OCI-LY1 (cell line): Measurements from ENCODE around the gene SLCO2A1.

Experiments used
- H2AFZ ChIP-seq: fragments of 200-600 bp; sonication (generic), shearing (Covaris generic); 2 replicates; pipeline ENCODE4 v1.6.0; 2014; ENCODE audit warnings: antibody characterized with exemption, mild to moderate bottlenecking, low read length
- H3F3A ChIP-seq: fragments of 200-600 bp; sonication (generic), shearing (Covaris generic); 2 replicates; pipeline ENCODE4 v1.6.0; 2014; ENCODE audit warnings: mild to moderate bottlenecking, antibody characterized with exemption, low read length, moderate library complexity; ENCODE audit not compliant: insufficient read depth
- H3K27ac ChIP-seq: fragments of 200-600 bp; sonication (generic); 2 replicates; pipeline ENCODE4 v1.5.1; 2014; ENCODE audit warnings: low read length, mixed run types, mild to moderate bottlenecking, low read depth; ENCODE audit not compliant: poor library complexity, severe bottlenecking
- H3K27me3 ChIP-seq: fragments of 200-600 bp; sonication (generic); 2 replicates; pipeline ENCODE4 v1.6.0; 2014; ENCODE audit warnings: antibody characterized with exemption, mild to moderate bottlenecking, low read length, moderate library complexity; ENCODE audit not compliant: insufficient read depth
- H3K36me3 ChIP-seq: fragments of 200-600 bp; sonication (generic); 2 replicates; pipeline ENCODE4 v1.6.1; 2014; ENCODE audit warnings: mild to moderate bottlenecking, antibody characterized with exemption, low read length, moderate library complexity, mixed read lengths; ENCODE audit not compliant: insufficient read depth
- H3K4me1 ChIP-seq: fragments of 200-600 bp; sonication (generic); 2 replicates; pipeline ENCODE4 v1.5.1; 2014; ENCODE audit warnings: mild to moderate bottlenecking, low read length, moderate library complexity; ENCODE audit not compliant: insufficient read depth, severe bottlenecking
- H3K4me2 ChIP-seq: fragments of 200-600 bp; sonication (generic), shearing (Covaris generic); 2 replicates; pipeline ENCODE4 v1.6.1; 2014; ENCODE audit warnings: low read length
- H3K4me3 ChIP-seq: fragments of 200-600 bp; sonication (generic); 2 replicates; pipeline ENCODE4 v1.5.1; 2014; ENCODE audit warnings: low read length, low read depth, mild to moderate bottlenecking, mixed read lengths; ENCODE audit not compliant: poor library complexity, severe bottlenecking
- H3K79me2 ChIP-seq: fragments of 200-600 bp; shearing (Covaris generic); 2 replicates; pipeline ENCODE4 v1.6.1; 2016; ENCODE audit warnings: mixed run types, low read length, mixed read lengths; ENCODE audit not compliant: insufficient read depth
- H3K9ac ChIP-seq: fragments of 200-600 bp; sonication (generic), shearing (Covaris generic); 2 replicates; pipeline ENCODE4 v1.6.1; 2014; ENCODE audit warnings: mild to moderate bottlenecking, low read length, mixed read lengths
- H3K9me2 ChIP-seq: fragments of 200-600 bp; sonication (generic), shearing (Covaris generic); 2 replicates; pipeline ENCODE4 v1.6.1; 2014; ENCODE audit warnings: low read depth, mild to moderate bottlenecking, low read length, mixed read lengths
- H3K9me3 ChIP-seq: fragments of 200-600 bp; shearing (Covaris generic); 2 replicates; pipeline ENCODE4 v1.6.1; 2014; ENCODE audit warnings: low read length, mixed read lengths
- H4K20me1 ChIP-seq: fragments of 200-600 bp; sonication (generic), shearing (Covaris generic); 2 replicates; pipeline ENCODE4 v1.6.0; 2016; ENCODE audit warnings: mild to moderate bottlenecking, low read length; ENCODE audit not compliant: insufficient read depth
- CTCF ChIP-seq: fragments of 200-600 bp; sonication (generic), shearing (Covaris generic); IDR thresholded peaks from 2 replicates; pipeline ENCODE4 v1.5.1; 2017; ENCODE audit warnings: mild to moderate bottlenecking, antibody characterized with exemption, low read length, moderate library complexity, mixed read lengths
- EZH2 ChIP-seq: fragments of 200-600 bp; sonication (generic), shearing (Covaris generic); IDR thresholded peaks from 2 replicates; pipeline ENCODE4 v1.8.0; 2017; ENCODE audit warnings: borderline replicate concordance, mixed run types, mild to moderate bottlenecking, antibody characterized with exemption, low read length, moderate library complexity, mixed read lengths

The SLCO2A1 gene

GRCh38 chr3:133901083-133901482 is 128.6 kb downstream of the SLCO2A1 start:
- no peak overlapping the region for H3K4me3 ChIP-seq
- H4K20me1 ChIP-seq = no peaks in the 10 kb centered on the region
- H3K9me2 ChIP-seq = no peaks in the 10 kb centered on the region
- H3K36me3 ChIP-seq = no peaks in the 10 kb centered on the region
- no peak overlapping the region for H3K9ac ChIP-seq
- no peaks in the 10 kb centered on the region for H3K27me3 ChIP-seq
- H3K27ac ChIP-seq = no peak overlapping the region
- no peaks in the 10 kb centered on the region for H3K4me1 ChIP-seq
- TF ChIP-seq EZH2 (no peak), CTCF (peak; percentile 12; the same call in 1 of the 2 replicates)
- H3K4me2 ChIP-seq = no peak overlapping the region
- no peaks in the 10 kb centered on the region for H3F3A ChIP-seq
- peaks cover 6% of the 10 kb centered on the region; the same call in 1 of the 2 replicates for H3K9me3 ChIP-seq
- H3K79me2 ChIP-seq = no peaks in the 10 kb centered on the region
- no peak overlapping the region for H2AFZ ChIP-seq

GRCh38 chr3:133899311-133899710 is 130.4 kb downstream of the SLCO2A1 start:
- H3K4me2 ChIP-seq = no peak overlapping the region
- H4K20me1 ChIP-seq = no peaks in the 10 kb centered on the region
- H3K36me3 ChIP-seq = no peaks in the 10 kb centered on the region
- H3K9me2 ChIP-seq = no peaks in the 10 kb centered on the region
- peaks cover 6% of the 10 kb centered on the region; the same call in 1 of the 2 replicates for H3K9me3 ChIP-seq
- H2AFZ ChIP-seq = no peak overlapping the region
- H3K79me2 ChIP-seq = no peaks in the 10 kb centered on the region
- H3K9ac ChIP-seq = no peak overlapping the region
- H3K27ac ChIP-seq = no peak overlapping the region
- H3K4me1 ChIP-seq = no peaks in the 10 kb centered on the region
- peaks cover 1% of the 10 kb centered on the region; the same call in 1 of the 2 replicates for H3K27me3 ChIP-seq
- no peak overlapping the region for H3K4me3 ChIP-seq
- H3F3A ChIP-seq = no peaks in the 10 kb centered on the region
- TF ChIP-seq CTCF (no peak), EZH2 (no peak)

GRCh38 chr3:133897547-133897946 is 132.2 kb downstream of the SLCO2A1 start:
- no peaks in the 10 kb centered on the region for H3K4me1 ChIP-seq
- no peaks in the 10 kb centered on the region for H4K20me1 ChIP-seq
- no peaks in the 10 kb centered on the region for H3K79me2 ChIP-seq
- no peaks in the 10 kb centered on the region for H3F3A ChIP-seq
- no peak overlapping the region for H3K9ac ChIP-seq
- TF ChIP-seq EZH2 (no peak), CTCF (no peak)
- H3K27ac ChIP-seq = no peak overlapping the region
- H3K27me3 ChIP-seq = peaks cover 7% of the 10 kb centered on the region; the same call in 1 of the 2 replicates
- H3K9me2 ChIP-seq = no peaks in the 10 kb centered on the region
- no peak overlapping the region for H2AFZ ChIP-seq
- H3K9me3 ChIP-seq = no peaks in the 10 kb centered on the region
- no peak overlapping the region for H3K4me2 ChIP-seq
- no peak overlapping the region for H3K4me3 ChIP-seq
- no peaks in the 10 kb centered on the region for H3K36me3 ChIP-seq
